Measurements from ENCODE around the gene PIP4K2B.
"Not testable (repeated sequence)": the region's sequence is repeated elsewhere in the genome, so short reads cannot be mapped to it uniquely, and the experiment has no call there.

PIP4K2B gene

GRCh38 chr17:38787999-38788398 lies 11.4 kb downstream of the PIP4K2B start:
- H3K9ac ChIP-seq (ENCODE audit: low read length); H2BK120ac ChIP-seq (ENCODE audit: insufficient read depth, low read length, poor library complexity); H2AK5ac ChIP-seq (ENCODE audit: low read length); H3K27ac ChIP-seq (ENCODE audit: low read depth, low read length); H2AFZ ChIP-seq (ENCODE audit: insufficient read depth, low read length, poor library complexity); H4K12ac ChIP-seq (ENCODE audit: low read depth, low read length); H3K9me3 ChIP-seq (ENCODE audit: insufficient read depth, low read depth, low read length); H4K8ac ChIP-seq (ENCODE audit: low read depth, low read length); H2BK12ac ChIP-seq (ENCODE audit: low read length); DNase-seq; H3K18ac ChIP-seq (ENCODE audit: low read length); H2BK5ac ChIP-seq (ENCODE audit: low read depth, low read length, poor library complexity); H3K4me1 ChIP-seq (ENCODE audit: control insufficient read depth in 1 of 2, insufficient read depth in 2 of 2, low read length in 2 of 2); H3K14ac ChIP-seq (ENCODE audit: low read length); H3K4me2 ChIP-seq (ENCODE audit: low read length); H3K4ac ChIP-seq (ENCODE audit: low read depth, low read length); H3K27me3 ChIP-seq (ENCODE audit: insufficient read depth, low read length); H3K79me2 ChIP-seq (ENCODE audit: control insufficient read depth, insufficient read depth, low read length, poor library complexity); H3K23ac ChIP-seq (ENCODE audit: low read length); H3K4me3 ChIP-seq (ENCODE audit: low read depth, low read length); H3K79me1 ChIP-seq (ENCODE audit: low read length); H4K91ac ChIP-seq (ENCODE audit: low read depth, low read length): not testable (repeated sequence)
- H3K36me3 ChIP-seq (ENCODE audit: control insufficient read depth in 1 of 2, insufficient read depth in 2 of 2, low read length in 2 of 2), result peaks cover 18 to 39% of the 10 kb centered on the region in 2 experiments
- WGBS (ENCODE audit: extremely low coverage, insufficient coverage, insufficient read length), result no CpG with 5 or more reads among the region's 4 CpGs

GRCh38 chr17:38786372-38786771 lies 13.0 kb downstream of the PIP4K2B start:
- Histone ChIP-seq H2AK5ac (ENCODE audit: low read length) (no peak overlapping the region), H3K79me2 (ENCODE audit: control insufficient read depth, insufficient read depth, low read length, poor library complexity) (no peaks in the 10 kb centered on the region), H3K4me3 (ENCODE audit: low read depth, low read length) (no peak overlapping the region), H4K12ac (ENCODE audit: low read depth, low read length) (no peak overlapping the region), H3K18ac (ENCODE audit: low read length) (no peak overlapping the region), H3K4ac (ENCODE audit: low read depth, low read length) (no peak overlapping the region), H3K23ac (ENCODE audit: low read length) (no peak overlapping the region), H4K8ac (ENCODE audit: low read depth, low read length) (no peak overlapping the region), H3K4me2 (ENCODE audit: low read length) (no peak overlapping the region), H2BK5ac (ENCODE audit: low read depth, low read length, poor library complexity) (no peak overlapping the region), H3K9me3 (ENCODE audit: insufficient read depth, low read depth, low read length) (no peaks in the 10 kb centered on the region), H2BK120ac (ENCODE audit: insufficient read depth, low read length, poor library complexity) (no peak overlapping the region), H3K36me3 (ENCODE audit: control insufficient read depth in 1 of 2, insufficient read depth in 2 of 2, low read length in 2 of 2) (peaks cover 32 to 49% of the 10 kb centered on the region in 2 experiments), H3K27ac (ENCODE audit: low read depth, low read length) (no peak overlapping the region), H2BK12ac (ENCODE audit: low read length) (no peak overlapping the region), H4K91ac (ENCODE audit: low read depth, low read length) (no peak overlapping the region), H3K4me1 (ENCODE audit: control insufficient read depth in 1 of 2, insufficient read depth in 2 of 2, low read length in 2 of 2) (peaks cover 0 to 6% of the 10 kb centered on the region in 2 experiments), H3K14ac (ENCODE audit: low read length) (no peak overlapping the region), H3K9ac (ENCODE audit: low read length) (no peak overlapping the region), H2AFZ (ENCODE audit: insufficient read depth, low read length, poor library complexity) (no peak overlapping the region), H3K79me1 (ENCODE audit: low read length) (no peaks in the 10 kb centered on the region), H3K27me3 (ENCODE audit: insufficient read depth, low read length) (no peaks in the 10 kb centered on the region)
- peak; percentile 17 to 23 for DNase-seq
- WGBS (ENCODE audit: extremely low coverage, insufficient coverage, insufficient read length), result no CpG with 5 or more reads among the region's 6 CpGs

GRCh38 chr17:38783227-38783626 lies 16.1 kb downstream of the PIP4K2B start:
- H3K79me2 ChIP-seq (ENCODE audit: control insufficient read depth, insufficient read depth, low read length, poor library complexity), result no peaks in the 10 kb centered on the region
- H3K9me3 ChIP-seq (ENCODE audit: insufficient read depth, low read depth, low read length), result no peaks in the 10 kb centered on the region
- H2BK5ac ChIP-seq (ENCODE audit: low read depth, low read length, poor library complexity), result no peak overlapping the region
- no peak overlapping the region for H3K14ac ChIP-seq (ENCODE audit: low read length)
- H3K4me2 ChIP-seq (ENCODE audit: low read length), result no peak overlapping the region
- no peak overlapping the region for H4K12ac ChIP-seq (ENCODE audit: low read depth, low read length)
- no peaks in the 10 kb centered on the region for H3K4me1 ChIP-seq (ENCODE audit: control insufficient read depth in 1 of 2, insufficient read depth in 2 of 2, low read length in 2 of 2)
- no CpG with 5 or more reads among the region's 3 CpGs for whole genome bisulfite sequencing (ENCODE audit: extremely low coverage, insufficient coverage, insufficient read length)
- no peak overlapping the region for H3K27ac ChIP-seq (ENCODE audit: low read depth, low read length)
- no peak overlapping the region for H2AFZ ChIP-seq (ENCODE audit: insufficient read depth, low read length, poor library complexity)
- no peaks in the 10 kb centered on the region for H3K27me3 ChIP-seq (ENCODE audit: insufficient read depth, low read length)
- H3K18ac ChIP-seq (ENCODE audit: low read length), result no peak overlapping the region
- H3K9ac ChIP-seq (ENCODE audit: low read length), result no peak overlapping the region
- H2AK5ac ChIP-seq (ENCODE audit: low read length), result no peak overlapping the region
- H2BK120ac ChIP-seq (ENCODE audit: insufficient read depth, low read length, poor library complexity), result no peak overlapping the region
- no peak overlapping the region for H3K4me3 ChIP-seq (ENCODE audit: low read depth, low read length)
- H3K36me3 ChIP-seq (ENCODE audit: control insufficient read depth in 1 of 2, insufficient read depth in 2 of 2, low read length in 2 of 2), result peaks cover 60 to 81% of the 10 kb centered on the region in 2 experiments
- H3K23ac ChIP-seq (ENCODE audit: low read length), result no peak overlapping the region
- H3K4ac ChIP-seq (ENCODE audit: low read depth, low read length), result no peak overlapping the region
- H4K8ac ChIP-seq (ENCODE audit: low read depth, low read length), result no peak overlapping the region
- no peak for DNase-seq
- no peak overlapping the region for H4K91ac ChIP-seq (ENCODE audit: low read depth, low read length)
- no peaks in the 10 kb centered on the region for H3K79me1 ChIP-seq (ENCODE audit: low read length)
- H2BK12ac ChIP-seq (ENCODE audit: low read length), result no peak overlapping the region

GRCh38 chr17:38779965-38780752 lies 19.2 kb downstream of the PIP4K2B start:
- Histone ChIP-seq H3K79me1 (ENCODE audit: low read length) (no peaks in the 10 kb centered on the region), H3K9me3 (ENCODE audit: insufficient read depth, low read depth, low read length) (no peaks in the 10 kb centered on the region), H2BK5ac (ENCODE audit: low read depth, low read length, poor library complexity) (no peak overlapping the region), H3K79me2 (ENCODE audit: control insufficient read depth, insufficient read depth, low read length, poor library complexity) (no peaks in the 10 kb centered on the region), H3K4me1 (ENCODE audit: control insufficient read depth in 1 of 2, insufficient read depth in 2 of 2, low read length in 2 of 2) (no peaks in the 10 kb centered on the region), H3K4me3 (ENCODE audit: low read depth, low read length) (no peak overlapping the region), H2AK5ac (ENCODE audit: low read length) (no peak overlapping the region), H3K4me2 (ENCODE audit: low read length) (no peak overlapping the region), H4K12ac (ENCODE audit: low read depth, low read length) (no peak overlapping the region), H2AFZ (ENCODE audit: insufficient read depth, low read length, poor library complexity) (no peak overlapping the region), H3K27me3 (ENCODE audit: insufficient read depth, low read length) (no peaks in the 10 kb centered on the region), H2BK120ac (ENCODE audit: insufficient read depth, low read length, poor library complexity) (no peak overlapping the region), H3K9ac (ENCODE audit: low read length) (no peak overlapping the region), H3K18ac (ENCODE audit: low read length) (no peak overlapping the region), H4K91ac (ENCODE audit: low read depth, low read length) (no peak overlapping the region), H3K36me3 (ENCODE audit: control insufficient read depth in 1 of 2, insufficient read depth in 2 of 2, low read length in 2 of 2) (peaks cover 64 to 85% of the 10 kb centered on the region in 2 experiments), H4K8ac (ENCODE audit: low read depth, low read length) (no peak overlapping the region), H2BK12ac (ENCODE audit: low read length) (no peak overlapping the region), H3K23ac (ENCODE audit: low read length) (no peak overlapping the region), H3K27ac (ENCODE audit: low read depth, low read length) (no peak overlapping the region), H3K14ac (ENCODE audit: low read length) (no peak overlapping the region), H3K4ac (ENCODE audit: low read depth, low read length) (no peak overlapping the region)
- no CpG with 5 or more reads among the region's 23 CpGs for WGBS (ENCODE audit: extremely low coverage, insufficient coverage, insufficient read length)
- no peak for DNase-seq
